ENCODE results near the gene FRMPD2.
"Not testable (repeated sequence)": the region's sequence is repeated elsewhere in the genome, so short reads cannot be mapped to it uniquely, and the experiment has no call there.

DNA sequence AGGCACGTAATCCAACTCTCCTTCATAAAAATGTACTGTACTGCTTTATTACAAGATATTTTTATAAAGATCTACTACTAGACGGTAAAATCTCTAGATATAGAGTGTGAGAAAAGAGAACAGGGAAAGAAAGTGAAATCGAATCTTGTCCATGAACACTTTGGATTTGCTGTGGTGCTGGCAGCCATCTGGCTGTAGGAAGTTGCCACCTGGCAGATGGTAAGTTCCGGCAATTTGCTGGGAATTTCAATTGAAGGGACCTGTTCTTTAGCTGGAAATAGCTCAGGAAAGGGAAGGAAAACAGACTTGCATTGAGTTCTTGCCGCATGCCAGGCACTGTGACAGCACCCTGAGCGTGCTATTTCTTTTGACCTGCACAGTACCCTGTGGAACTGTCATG, 114.3 kb downstream of the FRMPD2 start:
- not testable (repeated sequence) for TF ChIP-seq POLR2A, POLR2AphosphoS5 (IDR thresholded peaks at IDR 0.05; ENCODE audit: low read depth, low read length)

Data from GM12891 (cell line).